ENCODE results near the gene GMPR.

DNA sequence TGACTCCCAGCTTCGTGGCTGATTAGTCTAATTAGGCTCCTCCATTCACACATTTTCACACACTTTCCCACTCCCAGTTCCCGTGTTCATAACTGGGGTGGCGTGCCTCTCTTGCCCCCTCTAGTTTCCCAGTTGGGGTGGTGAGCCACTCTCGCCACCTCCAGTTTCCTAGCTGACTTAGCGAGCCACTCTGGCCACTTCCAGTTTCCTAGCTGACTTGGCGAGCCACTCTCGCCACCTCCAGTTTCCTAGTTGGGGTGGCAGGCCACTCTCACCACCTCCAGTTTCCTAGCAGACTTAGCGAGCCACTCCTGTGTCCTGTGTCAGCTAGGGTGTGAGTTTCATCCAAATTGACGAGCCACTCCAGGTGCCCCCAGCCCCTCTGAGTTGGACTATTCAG, 7.4 kb upstream of the GMPR start:
- TF ChIP-seq, protein P1, sequence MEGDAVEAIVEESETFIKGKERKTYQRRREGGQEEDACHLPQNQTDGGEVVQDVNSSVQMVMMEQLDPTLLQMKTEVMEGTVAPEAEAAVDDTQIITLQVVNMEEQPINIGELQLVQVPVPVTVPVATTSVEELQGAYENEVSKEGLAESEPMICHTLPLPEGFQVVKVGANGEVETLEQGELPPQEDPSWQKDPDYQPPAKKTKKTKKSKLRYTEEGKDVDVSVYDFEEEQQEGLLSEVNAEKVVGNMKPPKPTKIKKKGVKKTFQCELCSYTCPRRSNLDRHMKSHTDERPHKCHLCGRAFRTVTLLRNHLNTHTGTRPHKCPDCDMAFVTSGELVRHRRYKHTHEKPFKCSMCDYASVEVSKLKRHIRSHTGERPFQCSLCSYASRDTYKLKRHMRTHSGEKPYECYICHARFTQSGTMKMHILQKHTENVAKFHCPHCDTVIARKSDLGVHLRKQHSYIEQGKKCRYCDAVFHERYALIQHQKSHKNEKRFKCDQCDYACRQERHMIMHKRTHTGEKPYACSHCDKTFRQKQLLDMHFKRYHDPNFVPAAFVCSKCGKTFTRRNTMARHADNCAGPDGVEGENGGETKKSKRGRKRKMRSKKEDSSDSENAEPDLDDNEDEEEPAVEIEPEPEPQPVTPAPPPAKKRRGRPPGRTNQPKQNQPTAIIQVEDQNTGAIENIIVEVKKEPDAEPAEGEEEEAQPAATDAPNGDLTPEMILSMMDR (IDR thresholded peaks at IDR 0.05): no peak
- TF ChIP-seq ZFX (IDR thresholded peaks at IDR 0.05; ENCODE audit: borderline replicate concordance): no peak
